Stimulated activated CD8-positive, alpha-beta memory T cell treated with anti-CD3 and anti-CD28 coated beads, Interleukin-15, amount 100 ng/mL, for 48 hours (primary cell): Measurements from ENCODE around the gene ATP13A4.
"Not testable (repeated sequence)": the region's sequence is repeated elsewhere in the genome, so short reads cannot be mapped to it uniquely, and the experiment has no call there.

Experiments
- DNase-seq, 2 donors: peaks; one replicate each; pipeline ENCODE4 v3.0.0-alpha.2; 2020; ENCODE audit warnings: low read depth in 2 of 2

ATP13A4 gene

GRCh38 chr3:193556841-193557240 is 2.1 kb upstream of the ATP13A4 start:
- no peak for DNase-seq

- DNase-seq, result no peak
Measured at GRCh38 chr3:193553586-193553985, 1.1 kb downstream of the ATP13A4 start.

GRCh38 chr3:193552923-193553322 is 1.8 kb downstream of the ATP13A4 start:
- DNase-seq, result no peak

GRCh38 chr3:193548406-193548805 is 6.3 kb downstream of the ATP13A4 start:
- DNase-seq, result no peak

GRCh38 chr3:193546129-193546528 is 8.6 kb downstream of the ATP13A4 start:
- DNase-seq, result no peak

GRCh38 chr3:193545304-193545703 is 9.4 kb downstream of the ATP13A4 start:
- no peak for DNase-seq

GRCh38 chr3:193544289-193544688 is 10.4 kb downstream of the ATP13A4 start:
- DNase-seq, result no peak

- no peak for DNase-seq
Measured at GRCh38 chr3:193530231-193531165, 24.2 kb downstream of the ATP13A4 start.

GRCh38 chr3:193526085-193526484 is 28.6 kb downstream of the ATP13A4 start:
- DNase-seq, result not testable (repeated sequence)

- no peak for DNase-seq
Measured at GRCh38 chr3:193522473-193522872, 32.2 kb downstream of the ATP13A4 start.

GRCh38 chr3:193520738-193521137 is 34.0 kb downstream of the ATP13A4 start:
- DNase-seq, result no peak

- no peak for DNase-seq
Measured at GRCh38 chr3:193515966-193516365, 38.7 kb downstream of the ATP13A4 start.

- DNase-seq, result no peak
Measured at GRCh38 chr3:193510154-193510553, 44.5 kb downstream of the ATP13A4 start.

- no peak for DNase-seq
Measured at GRCh38 chr3:193509103-193509965, 45.4 kb downstream of the ATP13A4 start.

- no peak for DNase-seq
Measured at GRCh38 chr3:193508108-193508507, 46.6 kb downstream of the ATP13A4 start.

- DNase-seq, result no peak
Measured at GRCh38 chr3:193507566-193507965, 47.1 kb downstream of the ATP13A4 start.

- DNase-seq, result no peak
Measured at GRCh38 chr3:193506921-193507320, 47.8 kb downstream of the ATP13A4 start.

GRCh38 chr3:193502871-193503270 is 51.8 kb downstream of the ATP13A4 start:
- DNase-seq, result no peak

GRCh38 chr3:193499801-193500485 is 54.8 kb downstream of the ATP13A4 start:
- DNase-seq, result no peak

GRCh38 chr3:193499136-193499770 is 55.4 kb downstream of the ATP13A4 start:
- DNase-seq, result no peak

GRCh38 chr3:193498215-193498614 is 56.5 kb downstream of the ATP13A4 start:
- DNase-seq, result no peak

GRCh38 chr3:193496658-193497057 is 58.0 kb downstream of the ATP13A4 start:
- no peak for DNase-seq
